ENCODE data around the gene TMEM250.
A peak's percentile ranks its signal among the peaks of the same experiment; 100 is the strongest.
"Not testable (repeated sequence)": the region's sequence is repeated elsewhere in the genome, so short reads cannot be mapped to it uniquely, and the experiment has no call there.

Gene TMEM250, protein sequence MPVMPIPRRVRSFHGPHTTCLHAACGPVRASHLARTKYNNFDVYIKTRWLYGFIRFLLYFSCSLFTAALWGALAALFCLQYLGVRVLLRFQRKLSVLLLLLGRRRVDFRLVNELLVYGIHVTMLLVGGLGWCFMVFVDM

DNA sequence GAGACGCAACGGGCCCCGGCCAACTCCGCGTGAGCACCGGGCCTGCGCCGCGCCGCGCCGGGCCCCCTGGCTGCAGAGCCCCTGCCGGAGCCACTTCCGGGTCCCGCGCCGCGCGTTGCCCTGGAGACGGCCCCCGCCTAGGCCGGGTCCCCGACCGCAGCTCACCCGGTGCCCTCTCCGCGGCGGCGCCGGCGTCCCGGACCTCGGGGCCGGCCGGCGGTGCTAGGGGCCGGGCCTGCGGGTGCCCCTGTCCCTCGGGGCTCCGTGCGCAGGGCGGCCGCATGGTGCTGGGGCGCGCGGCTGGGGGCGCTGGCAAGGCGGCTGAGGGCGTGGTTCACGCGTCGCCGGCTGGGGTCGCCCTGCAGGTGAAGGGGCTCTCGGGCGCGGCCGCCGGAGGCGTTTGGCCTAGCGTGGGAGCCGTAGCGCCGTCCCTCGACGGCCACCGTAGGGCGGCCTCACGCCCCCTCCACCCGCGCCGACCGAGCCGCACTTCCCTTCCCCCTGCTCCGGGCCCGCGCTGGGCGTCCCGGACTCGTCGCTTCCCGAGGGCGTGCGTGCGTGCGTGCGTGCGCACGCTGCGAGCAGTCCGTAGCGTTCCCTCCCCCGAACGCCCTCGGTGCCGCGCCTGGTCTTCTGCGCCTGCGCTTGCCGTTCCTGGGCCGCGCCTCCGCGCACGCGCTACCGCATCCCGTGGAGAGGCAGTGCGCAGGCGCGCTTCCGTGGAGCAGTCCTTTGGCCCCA, at the start of gene TMEM250:
Gene TMEM250, minus strand, starts transcription at position 556 of the 741 bp plus-strand sequence. CDS start 1,975 bp downstream, outside the sequence.
- peak; percentile 94 for DNase-seq

DNA sequence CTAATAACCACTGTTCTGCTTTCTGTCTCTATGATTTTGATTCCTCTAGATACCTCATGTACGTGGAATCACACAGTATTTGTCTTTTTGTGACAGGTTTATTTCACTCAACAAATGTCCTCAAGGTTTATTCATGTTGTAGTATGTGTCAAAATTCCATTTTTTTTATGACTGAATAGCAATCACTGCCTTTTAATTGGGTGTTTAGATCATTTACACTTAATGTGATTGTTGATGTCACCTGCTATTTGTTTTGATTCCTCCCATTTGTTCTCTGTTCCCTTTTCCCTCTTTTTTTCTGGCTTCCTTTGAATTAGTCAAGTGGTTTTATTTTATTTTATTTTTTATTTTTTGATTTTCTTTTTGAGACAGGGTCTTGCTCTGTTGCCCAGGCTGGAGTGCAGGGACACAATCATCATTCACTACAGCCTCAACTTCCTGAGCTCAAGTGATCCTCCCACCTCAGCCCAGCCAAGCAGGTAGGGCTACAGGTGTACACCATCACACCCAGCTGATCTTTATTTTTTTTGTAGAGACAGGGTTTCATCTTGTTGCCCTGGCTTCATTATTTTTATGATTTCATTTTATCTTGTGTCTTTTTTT, 44.7 kb upstream of the TMEM250 start:
- DNase-seq, result no peak

DNA sequence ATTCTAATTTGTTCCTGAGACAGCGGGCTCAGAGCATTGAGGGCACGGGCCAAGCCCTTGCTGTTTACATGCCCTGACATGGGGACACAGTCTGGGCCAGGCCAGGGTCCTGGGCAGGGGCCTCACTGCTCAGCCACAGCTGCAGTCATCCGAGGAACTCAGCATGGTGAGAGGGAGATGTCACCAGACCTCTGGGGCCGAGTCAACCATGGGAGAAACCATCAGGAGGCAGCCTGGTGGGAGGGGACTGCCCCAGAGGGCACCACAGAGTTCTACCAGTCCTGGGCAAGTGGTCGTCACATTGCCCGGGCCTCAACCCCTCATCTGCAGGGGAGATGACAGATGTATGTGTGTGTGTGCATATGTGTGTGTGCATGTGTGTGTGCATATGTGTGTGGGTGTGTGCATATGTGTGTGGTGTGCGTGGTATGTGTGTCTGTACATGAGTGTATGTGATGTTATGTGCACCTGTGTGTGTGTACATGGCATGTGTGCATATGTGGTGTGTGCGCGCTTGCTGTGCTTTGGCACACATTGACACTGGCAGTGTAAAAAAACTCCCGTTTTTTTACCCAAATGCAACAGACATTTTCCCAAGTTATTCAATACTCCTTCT, 42.4 kb upstream of the TMEM250 start:
- no peak for DNase-seq

DNA sequence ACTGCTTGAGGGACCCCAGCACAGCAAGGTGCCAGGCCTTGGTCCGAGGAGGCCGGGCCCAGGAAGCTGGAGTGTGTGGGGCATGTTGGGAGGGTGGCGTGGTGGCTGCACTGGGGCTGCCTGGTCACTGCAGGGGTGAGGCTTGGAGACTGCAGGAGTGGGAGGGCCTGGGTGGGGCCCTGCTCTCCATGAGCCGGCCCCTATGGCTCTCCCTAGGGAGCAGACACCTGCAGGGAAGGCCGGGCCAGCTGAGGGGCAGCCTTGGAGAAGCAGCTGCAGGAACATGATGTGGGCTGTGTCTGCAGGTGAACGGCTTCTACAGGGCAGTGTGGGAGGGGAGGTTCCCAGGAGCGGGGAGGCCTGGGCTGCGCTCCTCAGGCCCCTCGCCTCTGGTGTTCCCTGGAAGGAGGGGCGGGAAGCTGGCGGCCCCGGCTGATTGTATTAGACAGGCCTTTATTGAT, 41.7 kb upstream of the TMEM250 start:
- no peak for DNase-seq

DNA sequence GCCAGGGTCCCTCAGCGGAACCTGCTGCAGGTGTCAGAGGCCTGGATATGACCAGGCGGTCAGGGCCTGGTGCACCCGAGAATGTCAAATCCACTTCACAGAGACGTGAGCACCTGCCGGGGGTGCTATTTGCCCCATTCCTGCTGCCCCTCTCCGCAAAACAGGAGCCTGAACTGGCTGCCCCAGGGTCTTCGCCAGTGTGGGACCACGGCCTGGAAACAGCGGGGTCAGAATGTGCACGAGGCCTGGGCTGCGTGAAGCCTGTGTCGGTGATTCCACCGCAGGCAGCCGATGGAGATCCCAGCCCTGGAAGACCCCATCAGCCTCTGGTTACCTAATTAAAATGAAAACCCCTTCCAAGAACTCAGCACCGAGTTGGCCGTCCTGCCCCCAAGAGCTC, 41.2 kb upstream of the TMEM250 start:
- DNase-seq, result no peak

DNA sequence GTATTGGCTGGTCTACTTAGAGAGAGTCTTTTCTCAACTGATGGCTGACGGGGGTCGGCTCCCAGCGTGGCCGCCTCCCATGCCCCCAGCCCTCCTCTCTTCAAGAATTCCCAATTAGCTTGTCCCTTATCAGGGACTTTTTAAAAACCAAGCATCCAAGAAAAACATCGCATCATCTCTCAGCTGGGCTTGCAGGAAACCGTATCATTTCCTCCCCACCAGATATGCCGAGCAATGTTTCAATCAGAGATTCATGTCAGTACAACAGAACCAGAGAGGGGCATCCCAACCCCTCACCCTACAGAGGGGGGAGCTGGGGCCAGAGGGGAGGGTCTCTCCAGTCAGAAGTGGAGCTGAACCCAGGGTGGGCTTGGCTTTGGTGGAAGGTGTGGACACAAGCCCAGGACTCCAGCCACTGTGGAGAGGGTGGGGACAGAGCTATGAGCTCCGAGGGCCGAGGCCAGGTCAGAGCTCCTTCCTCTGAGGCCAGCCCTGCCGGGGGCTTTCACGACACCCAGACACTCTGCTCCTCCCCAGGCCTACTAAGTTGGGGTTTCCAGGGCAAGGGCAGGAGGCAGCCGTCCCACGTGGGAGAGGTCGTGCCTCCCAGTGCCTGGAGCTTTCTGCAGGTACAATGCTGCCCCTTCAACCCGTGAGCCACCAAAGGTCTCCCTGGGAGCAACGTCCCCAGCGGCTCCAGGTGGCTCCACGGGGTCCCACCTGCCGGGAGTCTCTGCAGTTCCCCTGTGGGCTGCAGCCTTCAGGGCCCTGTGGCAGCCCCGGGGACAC, 39.0 kb upstream of the TMEM250 start:
- no peak for DNase-seq

DNA sequence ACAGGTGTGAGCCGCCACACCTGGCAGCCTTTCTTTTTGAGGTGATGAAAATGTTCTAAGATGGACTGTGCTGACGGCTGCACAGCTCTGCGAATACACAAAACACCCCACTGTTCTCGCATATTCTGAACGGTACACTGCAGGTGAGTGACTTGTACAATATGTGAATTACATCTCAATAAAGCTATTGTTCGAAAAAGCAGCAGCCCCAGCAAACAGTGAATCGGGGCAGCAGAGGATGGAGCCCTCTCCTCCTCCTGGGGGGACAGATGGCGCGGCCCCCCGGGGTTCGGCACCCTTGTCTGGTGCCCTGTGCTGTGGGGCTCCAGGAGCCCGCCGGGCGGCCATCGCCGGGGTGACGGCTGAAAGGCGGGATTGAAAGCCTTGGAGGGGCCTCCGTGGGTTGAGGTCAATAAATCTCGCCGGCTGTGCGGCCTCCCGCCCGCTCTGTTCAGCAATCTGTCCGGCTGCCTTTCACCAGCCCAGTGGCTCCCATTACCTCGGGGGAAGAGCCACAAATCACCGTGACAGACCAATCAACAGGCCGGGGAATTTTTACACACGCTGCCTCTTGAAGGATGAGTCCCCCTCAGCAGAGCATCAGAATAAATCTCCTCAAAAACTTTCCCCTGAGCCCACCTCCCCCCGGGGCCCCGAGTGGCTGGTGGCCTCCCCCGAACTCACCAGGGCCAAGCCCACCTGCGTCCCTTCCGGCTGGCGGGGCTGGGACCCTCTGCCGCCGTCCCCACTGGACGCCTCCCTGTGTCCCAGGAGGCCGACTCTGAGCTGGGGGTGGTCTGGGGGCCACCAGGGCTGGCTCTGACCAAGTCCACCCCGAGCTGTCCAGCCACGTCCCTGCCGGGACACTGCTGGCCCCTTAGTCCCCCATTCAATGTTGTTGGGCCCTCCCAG, 37.8 kb upstream of the TMEM250 start:
- DNase-seq, result no peak

DNA sequence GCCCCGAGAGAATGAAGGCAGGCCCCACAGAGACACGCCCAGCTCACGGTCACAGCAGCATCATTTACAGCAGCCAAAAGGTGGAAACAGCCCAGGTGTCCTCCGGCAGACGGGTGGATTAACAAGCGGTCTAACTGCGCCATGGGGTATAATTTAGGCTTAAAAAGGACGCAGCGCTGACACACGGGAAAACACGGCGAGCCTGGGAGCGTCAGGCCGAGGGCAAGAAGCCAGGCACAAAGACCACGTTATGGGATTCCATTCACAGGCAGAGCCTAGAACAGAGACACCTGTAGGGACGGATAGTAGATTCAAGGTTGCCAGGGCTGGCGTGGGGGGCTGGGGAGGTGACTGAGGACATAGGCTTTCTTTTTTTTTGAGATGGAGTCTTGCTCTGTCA, 36.9 kb upstream of the TMEM250 start:
- no peak for DNase-seq

DNA sequence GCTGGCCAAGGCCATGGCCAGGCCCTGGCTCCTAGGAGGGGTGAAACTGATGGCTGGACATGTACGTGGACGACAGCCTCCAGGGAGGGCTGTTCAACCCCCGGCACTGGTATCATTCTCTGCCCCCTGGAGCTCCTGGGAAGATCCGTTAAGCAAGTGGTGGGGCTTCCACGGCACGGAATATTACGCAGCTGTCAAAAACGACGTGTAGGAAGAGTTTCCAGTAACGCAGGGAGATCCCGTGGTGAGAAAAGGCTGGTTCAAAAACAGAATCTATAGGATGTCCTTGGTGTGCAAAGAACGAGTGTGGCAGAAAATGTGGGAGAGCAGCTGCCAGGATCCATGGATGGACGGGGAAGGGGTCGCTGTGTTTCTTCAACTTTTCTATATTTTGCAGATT, 36.3 kb upstream of the TMEM250 start:
- DNase-seq, result no peak

DNA sequence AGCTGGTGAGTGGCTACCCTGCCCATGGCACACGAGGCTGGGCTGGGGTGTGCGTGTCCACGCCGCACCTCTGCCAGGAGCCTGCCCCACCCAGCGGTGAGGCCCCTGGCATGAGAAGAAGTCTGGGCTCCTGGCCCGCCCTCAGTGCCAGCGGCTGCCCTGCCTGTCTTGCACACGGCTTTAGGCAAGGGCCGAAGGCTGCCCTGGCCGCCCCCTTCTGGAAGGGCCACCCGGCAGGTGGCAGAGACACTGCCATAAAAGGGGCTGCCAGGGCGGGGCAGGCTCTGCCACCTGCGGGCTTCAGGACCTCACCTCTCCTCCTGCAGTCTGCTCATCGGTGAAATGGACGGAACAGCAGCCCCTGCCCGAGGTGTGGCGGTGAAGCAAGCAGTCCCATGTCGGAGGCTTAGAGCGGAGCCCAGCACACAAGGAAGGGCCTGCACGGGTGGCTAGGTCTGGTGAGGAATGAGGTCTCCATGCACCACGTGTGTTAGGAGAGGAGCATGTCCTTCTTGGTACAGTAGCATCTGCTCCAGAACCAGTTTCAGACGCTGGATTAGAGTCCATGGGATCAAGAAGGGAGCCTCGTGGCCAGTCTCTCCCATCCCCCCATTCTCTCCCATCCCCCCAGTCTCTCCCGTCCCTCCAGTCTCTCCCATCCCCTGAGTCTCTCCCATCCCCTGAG, 34.8 kb upstream of the TMEM250 start:
- no peak for DNase-seq

DNA sequence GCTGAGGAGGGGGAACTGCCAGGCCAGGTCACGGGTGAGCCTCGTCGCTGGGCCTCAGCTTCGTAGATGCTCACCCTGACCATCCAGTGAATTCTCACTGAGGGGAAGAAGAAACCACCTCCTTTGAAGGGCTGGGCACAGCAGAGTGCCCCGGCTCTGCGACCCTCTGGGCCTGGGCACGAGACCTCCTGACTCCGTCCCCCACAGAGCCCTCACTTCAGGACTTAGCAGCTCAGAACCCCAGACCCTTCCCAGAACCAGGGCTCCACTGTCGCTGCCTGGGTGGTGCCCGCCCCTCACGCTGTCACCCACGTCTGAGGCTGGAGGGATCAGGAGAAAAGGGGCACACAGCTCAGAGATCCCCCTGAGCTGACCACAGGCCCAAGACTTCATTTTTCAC, 34.3 kb upstream of the TMEM250 start:
- DNase-seq, result no peak

DNA sequence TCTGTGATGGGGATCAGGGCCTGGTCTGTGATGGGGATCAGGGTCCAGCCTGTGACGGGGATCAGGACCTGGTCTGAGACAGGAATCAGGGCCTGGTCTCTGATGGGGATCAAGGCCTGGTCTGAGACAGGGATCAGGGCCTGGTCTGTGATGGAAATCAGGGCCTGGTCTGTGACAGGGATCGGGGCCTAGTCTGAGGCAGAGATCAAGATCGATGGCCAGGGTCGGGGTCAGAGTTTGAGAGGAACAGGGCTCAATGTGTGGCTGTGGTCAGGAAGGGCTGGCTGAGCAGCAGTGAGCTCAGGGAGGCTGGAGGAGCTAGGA, 33.8 kb upstream of the TMEM250 start:
- no peak for DNase-seq

DNA sequence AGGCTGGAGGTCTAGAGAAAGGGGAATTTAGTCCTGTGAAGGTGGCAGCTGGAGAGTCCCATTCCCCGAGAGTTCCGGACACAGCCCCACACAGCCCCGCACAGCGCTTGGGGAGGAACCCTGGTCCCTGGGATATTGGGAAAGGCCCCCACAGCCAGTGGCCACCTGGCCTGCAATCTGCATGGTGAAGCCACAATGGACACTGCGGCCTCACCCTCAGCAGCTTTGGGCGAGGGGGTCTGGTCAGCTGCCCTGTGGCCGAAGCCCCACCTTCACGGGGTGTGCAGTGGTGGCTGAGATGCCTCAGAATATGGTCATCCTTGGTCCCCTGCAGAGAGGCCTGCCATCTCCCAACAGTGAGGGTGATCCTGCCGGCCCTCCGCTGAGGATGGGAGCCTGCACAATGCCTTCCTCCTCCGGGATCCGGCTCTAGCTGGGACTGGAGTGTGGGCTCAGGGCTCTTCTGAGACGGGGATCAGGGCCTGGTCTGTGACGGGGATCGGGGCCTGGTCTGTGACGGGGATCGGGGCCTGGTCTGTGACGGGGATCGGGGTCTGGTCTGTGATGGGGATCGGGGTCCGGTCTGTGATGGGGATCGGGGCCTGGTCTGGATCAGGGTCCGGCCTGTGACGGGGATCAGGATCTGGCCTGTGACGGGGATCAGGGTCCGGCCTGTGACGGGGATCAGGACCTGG, 33.3 kb upstream of the TMEM250 start:
- DNase-seq, result no peak

DNA sequence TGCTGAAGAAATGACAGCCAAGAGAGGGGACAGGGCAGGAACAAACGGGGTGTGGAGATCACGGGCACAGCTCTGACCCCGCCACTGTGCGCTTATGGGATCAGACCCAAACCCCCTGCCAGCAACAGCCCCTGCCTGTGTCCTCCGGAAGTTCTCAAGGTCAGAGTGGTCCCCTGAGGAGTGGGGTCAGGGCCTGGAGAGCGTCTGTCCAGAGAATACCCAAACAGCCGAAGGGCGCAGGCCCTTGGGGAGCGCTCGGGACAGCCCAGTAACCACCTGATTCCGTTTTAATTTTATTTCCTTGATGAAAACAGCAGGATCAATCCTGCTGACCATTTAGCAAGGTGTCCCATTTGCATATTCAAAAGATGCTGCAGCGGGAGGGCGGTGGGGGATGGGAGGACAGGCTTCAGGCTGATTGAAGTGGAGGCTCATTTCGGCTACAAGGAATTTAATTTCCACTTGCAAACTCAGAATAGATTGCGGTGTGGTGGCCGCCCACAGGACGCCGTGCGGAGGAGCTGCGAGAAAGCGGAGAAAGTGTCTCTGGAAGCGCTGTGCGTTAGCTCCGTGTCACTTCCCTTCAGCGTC, 32.6 kb upstream of the TMEM250 start:
- no peak for DNase-seq

DNA sequence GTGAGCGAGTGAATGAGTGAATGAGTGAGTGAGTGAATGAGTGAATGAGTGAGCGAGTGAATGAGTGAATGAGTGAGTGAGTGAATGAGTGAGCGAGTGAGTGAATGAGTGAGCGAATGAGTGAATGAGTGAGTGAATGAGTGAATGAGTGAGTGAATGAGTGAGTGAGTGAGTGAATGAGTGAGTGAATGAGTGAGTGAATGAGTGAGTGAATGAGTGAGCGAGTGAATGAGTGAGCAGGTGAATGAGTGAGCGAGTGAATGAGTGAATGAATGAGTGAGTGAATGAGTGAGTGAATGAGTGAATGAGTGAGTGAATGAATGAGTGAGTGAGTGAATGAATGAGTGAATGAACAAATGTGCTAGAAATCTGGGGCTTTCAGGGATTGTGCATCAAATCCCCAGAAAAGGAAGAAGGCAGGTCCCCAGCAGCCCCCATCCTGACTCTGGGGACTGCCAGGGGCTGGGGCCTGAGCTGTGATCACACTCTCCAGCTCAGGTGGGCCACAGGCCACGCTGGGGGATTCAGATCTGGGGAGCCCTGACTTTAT, 32.1 kb upstream of the TMEM250 start:
- DNase-seq, result not testable (repeated sequence)

DNA sequence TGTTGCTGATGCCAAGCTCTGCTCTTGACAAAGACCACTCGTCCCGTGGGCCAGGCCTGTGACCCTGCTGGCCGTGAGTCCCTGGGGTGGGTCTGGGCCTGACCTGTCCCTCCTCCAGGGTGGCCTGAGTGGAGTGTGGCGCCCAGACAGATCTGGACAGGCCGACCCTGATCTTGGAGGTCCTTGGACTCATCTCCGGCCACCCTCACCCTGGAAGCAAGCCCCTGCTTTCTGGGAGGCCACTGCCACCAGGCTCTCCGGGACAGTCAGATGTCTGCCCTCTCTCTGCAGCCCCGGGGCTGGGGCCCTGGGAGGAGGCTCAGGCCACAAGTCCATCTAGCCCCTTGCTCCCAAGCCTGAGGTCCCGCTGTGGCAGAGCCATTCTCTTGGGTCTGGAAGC, 31.2 kb upstream of the TMEM250 start:
- no peak for DNase-seq

DNA sequence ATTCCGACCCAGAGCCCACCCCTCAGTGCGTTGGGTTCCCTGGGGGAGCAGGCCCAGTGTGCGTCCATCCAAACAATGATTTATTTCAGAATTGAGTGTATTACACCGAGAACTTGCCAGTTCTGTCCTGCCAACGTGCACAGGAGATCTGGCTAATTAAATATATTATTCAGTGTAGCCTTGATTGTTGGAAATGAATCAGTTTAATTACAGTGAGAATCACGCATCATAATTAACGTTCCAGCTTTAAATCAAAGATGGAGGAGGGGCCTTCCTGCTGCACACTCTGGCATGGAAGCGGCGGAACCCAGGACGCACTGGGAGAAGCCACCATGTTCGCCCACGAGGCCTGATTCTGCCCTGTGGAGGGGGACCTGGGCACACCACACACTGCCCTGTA, 30.7 kb upstream of the TMEM250 start:
- no peak for DNase-seq

DNA sequence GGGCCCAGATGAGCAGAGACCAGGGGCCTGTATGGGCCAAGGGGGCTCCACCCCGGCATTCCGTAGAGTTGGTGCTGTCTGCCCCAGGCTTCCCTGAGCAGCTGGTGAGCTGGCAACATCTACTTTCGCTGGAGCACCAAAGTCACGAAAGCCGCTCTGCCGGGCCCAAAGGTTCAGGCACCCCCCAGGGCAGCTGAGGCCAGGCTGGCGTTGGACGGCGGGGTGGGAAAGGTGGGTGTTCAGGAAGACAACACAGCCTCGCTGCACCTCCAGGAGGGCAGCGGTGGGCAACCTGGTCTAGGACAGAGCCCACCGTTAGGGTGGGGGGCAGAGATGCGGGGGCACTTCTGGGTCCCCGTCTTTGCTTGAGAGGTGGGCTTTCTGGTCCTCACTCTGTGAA, 30.1 kb upstream of the TMEM250 start:
- no peak for DNase-seq

DNA sequence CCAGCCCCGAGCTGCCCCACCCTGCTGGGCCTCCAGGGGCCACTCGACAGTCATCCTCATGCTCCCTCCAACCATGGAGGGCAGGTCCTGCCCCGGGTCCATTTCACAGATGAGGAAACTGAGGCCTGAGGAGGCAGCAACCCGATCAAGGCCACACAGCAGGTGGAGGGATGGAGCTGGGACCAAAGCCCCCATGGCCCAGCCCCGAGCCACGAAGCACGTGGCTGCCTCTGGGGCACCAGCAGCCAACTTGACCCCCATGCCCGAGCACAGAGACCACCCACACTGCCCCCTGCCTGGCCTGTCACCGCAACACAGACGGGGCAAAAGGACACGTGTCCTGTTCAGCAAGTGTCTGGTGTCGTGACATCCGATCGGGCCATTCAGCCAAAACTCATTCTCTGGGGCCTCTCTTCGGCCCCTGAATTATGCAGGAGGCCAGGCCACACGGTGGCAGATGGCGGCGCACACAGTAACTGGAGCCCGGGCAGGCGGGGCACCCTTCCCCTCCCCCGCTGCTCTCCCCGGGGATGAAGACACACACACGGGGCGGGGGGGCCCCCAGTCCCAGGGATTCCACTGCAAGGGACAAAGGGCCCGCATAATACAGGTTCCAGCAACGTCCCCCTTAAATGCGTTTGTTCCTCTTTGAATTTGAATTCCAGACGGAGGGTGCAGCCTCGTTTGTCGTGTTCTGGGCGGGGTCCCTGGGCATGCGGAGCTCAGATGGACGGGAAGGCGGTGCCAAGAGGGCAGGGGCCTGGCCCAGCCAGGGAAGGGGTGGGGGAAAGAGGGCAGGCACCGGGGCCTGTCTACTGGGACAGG, 29.4 kb upstream of the TMEM250 start:
- no peak for DNase-seq

All from kidney glomerular epithelial cell (primary cell).